HepG2 (cell line): ENCODE measurements around the gene UBAC2. TPM values are rescaled to one million over a fixed set of nuclear protein-coding genes. Genes with fewer than 3 reads are reported as not detected.

Experiments used
- HMG20A ChIP-seq: IDR thresholded peaks from 2 replicates; pipeline ENCODE4 v1.6.1; 2016; ENCODE audit warnings: borderline replicate concordance
- NFE2 ChIP-seq: sonication (generic); formaldehyde crosslinking; IDR thresholded peaks from 2 replicates; pipeline ENCODE4 v1.4.0; 2020; ENCODE audit warnings: missing genetic modification reagents
- NFE2L1 ChIP-seq: sonication (generic); formaldehyde crosslinking; IDR thresholded peaks from 2 replicates; pipeline ENCODE4 v1.4.0; 2020; ENCODE audit warnings: missing genetic modification reagents, mild to moderate bottlenecking, borderline replicate concordance
- SOX5 ChIP-seq: IDR thresholded peaks from 2 replicates; pipeline ENCODE4 v1.6.1; 2016; ENCODE audit warnings: borderline replicate concordance
- SPEN ChIP-seq: sonication (generic); formaldehyde crosslinking; IDR thresholded peaks from 2 replicates; pipeline ENCODE4 v1.5.1; 2020; ENCODE audit warnings: low read depth, mild to moderate bottlenecking, missing genetic modification reagents
- ZNF451 ChIP-seq: sonication (generic); formaldehyde crosslinking; IDR thresholded peaks from 2 replicates; pipeline ENCODE4 v1.5.0; 2020; ENCODE audit warnings: mild to moderate bottlenecking, missing genetic modification reagents
- ZSCAN9 ChIP-seq: IDR thresholded peaks from 2 replicates; pipeline ENCODE4 v1.6.1; 2016; ENCODE audit warnings: borderline replicate concordance
- polyA plus RNA-seq, 8 experiments: library from polyadenylated mRNA; depleted of rRNA in 3 of 8; stranded (reverse) in 7 of 8; unstranded in 1 of 8; fragments of >200 nt; fragmentation: Illumina TruSeq in 4 of 8; extraction: Trizol in 4 of 8; gene quantifications; 2 replicates each; pipeline versions ENCODE4 v1.2.1 to v1.2.3, GENCODE V29; 2011 to 2016; ENCODE audit warnings: low read depth in 4 of 8, missing spikeins in 1 of 8, mixed read lengths in 1 of 8; ENCODE audit not compliant: insufficient read depth in 1 of 8
- total RNA-seq, 5 experiments: library from RNA; depleted of rRNA; stranded (reverse); fragments of >200 nt; fragmentation: Illumina TruSeq; extraction: Trizol; gene quantifications; 2 replicates each; pipeline ENCODE4 v1.2.3, GENCODE V29; 2016; ENCODE audit warnings: low read depth in 1 of 5
- TF ChIP-seq, protein P1 (sequence below), 2 experiments: fragments of 450-650 bp in 1 of 2; sonication (generic) in 1 of 2; formaldehyde crosslinking in 1 of 2; IDR thresholded peaks; 2 replicates each; pipeline versions ENCODE4 v1.6.1 to v1.8.0; 2016 to 2022; ENCODE audit warnings: antibody characterized with exemption in 1 of 2, mild to moderate bottlenecking in 1 of 2, missing genetic modification reagents in 1 of 2
- TF ChIP-seq, protein P2 (sequence below): IDR thresholded peaks from 2 replicates; pipeline ENCODE4 v1.6.1; 2016
- TF ChIP-seq, protein P3 (sequence below): sonication (generic); formaldehyde crosslinking; IDR thresholded peaks from 2 replicates; pipeline ENCODE4 v1.5.0; 2020; ENCODE audit warnings: missing genetic modification reagents, mild to moderate bottlenecking, borderline replicate concordance
- TF ChIP-seq, protein P4 (sequence below): sonication (generic); formaldehyde crosslinking; IDR thresholded peaks from 2 replicates; pipeline ENCODE4 v1.9.0; 2021; ENCODE audit warnings: missing genetic modification reagents, borderline replicate concordance
- TF ChIP-seq, protein P5 (sequence below): sonication (generic); formaldehyde crosslinking; IDR thresholded peaks from 2 replicates; pipeline ENCODE4 v1.5.0; 2020; ENCODE audit warnings: missing genetic modification reagents

Gene UBAC2
- total and polyA plus RNA-seq, 2 of the 13 experiments (the other 11 are each of a cell fraction or from before 2014, with no cell fraction given) = 61.3 to 80.8 TPM

DNA sequence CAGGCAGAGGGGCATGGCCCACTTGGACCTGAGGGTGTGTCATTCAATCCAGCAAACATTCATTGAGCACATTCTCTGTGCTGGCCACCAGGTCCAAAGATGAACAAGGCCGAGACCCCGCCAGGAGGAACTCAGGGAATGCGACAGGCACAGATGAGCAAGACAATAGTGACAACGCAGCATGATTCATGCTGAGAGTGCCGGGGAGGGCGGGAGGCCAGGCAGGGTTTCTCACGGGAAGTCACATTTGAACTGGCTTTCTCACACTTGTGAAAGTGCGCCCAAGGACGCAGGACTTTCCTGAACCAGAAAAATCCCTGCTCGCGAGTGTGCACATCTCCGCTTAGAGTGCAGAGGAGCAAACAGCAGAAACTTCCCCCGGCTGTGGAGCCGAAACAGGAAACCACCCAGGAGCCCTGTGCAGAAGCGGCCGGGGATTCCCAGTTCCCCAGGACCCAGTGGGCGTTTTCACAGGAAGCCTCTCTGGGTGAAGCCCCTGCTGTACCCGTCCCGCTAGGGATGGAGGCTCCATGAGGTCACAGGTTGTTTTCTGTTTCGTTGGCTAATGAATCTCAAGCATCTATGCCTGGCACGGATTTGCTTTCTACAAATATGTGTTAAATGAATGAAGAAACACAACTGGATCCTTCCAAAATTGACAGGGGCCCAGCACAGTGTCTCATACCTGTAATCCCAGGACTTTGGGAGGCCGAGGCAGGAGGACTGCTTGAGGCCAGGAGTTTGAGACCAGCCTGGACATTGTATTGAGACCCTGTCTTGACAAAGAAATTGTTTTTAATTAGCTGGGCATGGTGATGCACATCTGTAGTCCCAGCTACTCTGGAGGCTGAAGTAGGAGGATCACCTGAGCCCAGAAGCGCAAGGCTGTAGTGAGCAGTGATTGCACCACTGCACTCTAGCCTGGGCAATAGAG is 232.2 kb downstream of the UBAC2 start (continued):
- peak; percentile 53; the same call in 1 of the 2 replicates for TF ChIP-seq HMG20A
- no peak for TF ChIP-seq ZSCAN9
- TF ChIP-seq, protein P1, sequence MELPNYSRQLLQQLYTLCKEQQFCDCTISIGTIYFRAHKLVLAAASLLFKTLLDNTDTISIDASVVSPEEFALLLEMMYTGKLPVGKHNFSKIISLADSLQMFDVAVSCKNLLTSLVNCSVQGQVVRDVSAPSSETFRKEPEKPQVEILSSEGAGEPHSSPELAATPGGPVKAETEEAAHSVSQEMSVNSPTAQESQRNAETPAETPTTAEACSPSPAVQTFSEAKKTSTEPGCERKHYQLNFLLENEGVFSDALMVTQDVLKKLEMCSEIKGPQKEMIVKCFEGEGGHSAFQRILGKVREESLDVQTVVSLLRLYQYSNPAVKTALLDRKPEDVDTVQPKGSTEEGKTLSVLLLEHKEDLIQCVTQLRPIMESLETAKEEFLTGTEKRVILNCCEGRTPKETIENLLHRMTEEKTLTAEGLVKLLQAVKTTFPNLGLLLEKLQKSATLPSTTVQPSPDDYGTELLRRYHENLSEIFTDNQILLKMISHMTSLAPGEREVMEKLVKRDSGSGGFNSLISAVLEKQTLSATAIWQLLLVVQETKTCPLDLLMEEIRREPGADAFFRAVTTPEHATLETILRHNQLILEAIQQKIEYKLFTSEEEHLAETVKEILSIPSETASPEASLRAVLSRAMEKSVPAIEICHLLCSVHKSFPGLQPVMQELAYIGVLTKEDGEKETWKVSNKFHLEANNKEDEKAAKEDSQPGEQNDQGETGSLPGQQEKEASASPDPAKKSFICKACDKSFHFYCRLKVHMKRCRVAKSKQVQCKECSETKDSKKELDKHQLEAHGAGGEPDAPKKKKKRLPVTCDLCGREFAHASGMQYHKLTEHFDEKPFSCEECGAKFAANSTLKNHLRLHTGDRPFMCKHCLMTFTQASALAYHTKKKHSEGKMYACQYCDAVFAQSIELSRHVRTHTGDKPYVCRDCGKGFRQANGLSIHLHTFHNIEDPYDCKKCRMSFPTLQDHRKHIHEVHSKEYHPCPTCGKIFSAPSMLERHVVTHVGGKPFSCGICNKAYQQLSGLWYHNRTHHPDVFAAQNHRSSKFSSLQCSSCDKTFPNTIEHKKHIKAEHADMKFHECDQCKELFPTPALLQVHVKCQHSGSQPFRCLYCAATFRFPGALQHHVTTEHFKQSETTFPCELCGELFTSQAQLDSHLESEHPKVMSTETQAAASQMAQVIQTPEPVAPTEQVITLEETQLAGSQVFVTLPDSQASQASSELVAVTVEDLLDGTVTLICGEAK (IDR thresholded peaks at IDR 0.05) = no peak
- TF ChIP-seq, protein P1 (CRISPR knock-in tag; IDR thresholded peaks at IDR 0.05) = no peak
- TF ChIP-seq ZNF451 = no peak
- TF ChIP-seq SPEN (CRISPR knock-in tag) = no peak
- TF ChIP-seq, protein P2, sequence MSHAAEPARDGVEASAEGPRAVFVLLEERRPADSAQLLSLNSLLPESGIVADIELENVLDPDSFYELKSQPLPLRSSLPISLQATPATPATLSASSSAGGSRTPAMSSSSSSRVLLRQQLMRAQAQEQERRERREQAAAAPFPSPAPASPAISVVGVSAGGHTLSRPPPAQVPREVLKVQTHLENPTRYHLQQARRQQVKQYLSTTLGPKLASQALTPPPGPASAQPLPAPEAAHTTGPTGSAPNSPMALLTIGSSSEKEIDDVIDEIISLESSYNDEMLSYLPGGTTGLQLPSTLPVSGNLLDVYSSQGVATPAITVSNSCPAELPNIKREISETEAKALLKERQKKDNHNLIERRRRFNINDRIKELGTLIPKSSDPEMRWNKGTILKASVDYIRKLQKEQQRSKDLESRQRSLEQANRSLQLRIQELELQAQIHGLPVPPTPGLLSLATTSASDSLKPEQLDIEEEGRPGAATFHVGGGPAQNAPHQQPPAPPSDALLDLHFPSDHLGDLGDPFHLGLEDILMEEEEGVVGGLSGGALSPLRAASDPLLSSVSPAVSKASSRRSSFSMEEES (CRISPR knock-in tag) = no peak
- no peak for TF ChIP-seq NFE2L1
- TF ChIP-seq, protein P3, sequence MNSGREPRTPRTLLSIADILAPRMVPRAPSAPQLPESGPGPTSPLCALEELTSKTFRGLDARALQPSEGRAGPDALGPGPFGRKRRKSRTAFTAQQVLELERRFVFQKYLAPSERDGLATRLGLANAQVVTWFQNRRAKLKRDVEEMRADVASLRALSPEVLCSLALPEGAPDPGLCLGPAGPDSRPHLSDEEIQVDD (CRISPR knock-in tag) = no peak
- TF ChIP-seq, protein P4, sequence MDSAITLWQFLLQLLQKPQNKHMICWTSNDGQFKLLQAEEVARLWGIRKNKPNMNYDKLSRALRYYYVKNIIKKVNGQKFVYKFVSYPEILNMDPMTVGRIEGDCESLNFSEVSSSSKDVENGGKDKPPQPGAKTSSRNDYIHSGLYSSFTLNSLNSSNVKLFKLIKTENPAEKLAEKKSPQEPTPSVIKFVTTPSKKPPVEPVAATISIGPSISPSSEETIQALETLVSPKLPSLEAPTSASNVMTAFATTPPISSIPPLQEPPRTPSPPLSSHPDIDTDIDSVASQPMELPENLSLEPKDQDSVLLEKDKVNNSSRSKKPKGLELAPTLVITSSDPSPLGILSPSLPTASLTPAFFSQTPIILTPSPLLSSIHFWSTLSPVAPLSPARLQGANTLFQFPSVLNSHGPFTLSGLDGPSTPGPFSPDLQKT (CRISPR knock-in tag) = no peak
- TF ChIP-seq SOX5 = peak; percentile 83
- TF ChIP-seq, protein P5, sequence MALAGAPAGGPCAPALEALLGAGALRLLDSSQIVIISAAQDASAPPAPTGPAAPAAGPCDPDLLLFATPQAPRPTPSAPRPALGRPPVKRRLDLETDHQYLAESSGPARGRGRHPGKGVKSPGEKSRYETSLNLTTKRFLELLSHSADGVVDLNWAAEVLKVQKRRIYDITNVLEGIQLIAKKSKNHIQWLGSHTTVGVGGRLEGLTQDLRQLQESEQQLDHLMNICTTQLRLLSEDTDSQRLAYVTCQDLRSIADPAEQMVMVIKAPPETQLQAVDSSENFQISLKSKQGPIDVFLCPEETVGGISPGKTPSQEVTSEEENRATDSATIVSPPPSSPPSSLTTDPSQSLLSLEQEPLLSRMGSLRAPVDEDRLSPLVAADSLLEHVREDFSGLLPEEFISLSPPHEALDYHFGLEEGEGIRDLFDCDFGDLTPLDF (CRISPR knock-in tag) = no peak
- no peak for TF ChIP-seq NFE2 (CRISPR knock-in tag)
